Inflammatory macrophage treated with lipopolysaccharide for 1 hour (primary cell): ENCODE measurements around the gene MRPL44.

Experiments
- DNase-seq, 2 donors: peaks; one replicate each; pipeline ENCODE4 v3.0.0-alpha.2; 2020 to 2022

MRPL44 gene

DNA sequence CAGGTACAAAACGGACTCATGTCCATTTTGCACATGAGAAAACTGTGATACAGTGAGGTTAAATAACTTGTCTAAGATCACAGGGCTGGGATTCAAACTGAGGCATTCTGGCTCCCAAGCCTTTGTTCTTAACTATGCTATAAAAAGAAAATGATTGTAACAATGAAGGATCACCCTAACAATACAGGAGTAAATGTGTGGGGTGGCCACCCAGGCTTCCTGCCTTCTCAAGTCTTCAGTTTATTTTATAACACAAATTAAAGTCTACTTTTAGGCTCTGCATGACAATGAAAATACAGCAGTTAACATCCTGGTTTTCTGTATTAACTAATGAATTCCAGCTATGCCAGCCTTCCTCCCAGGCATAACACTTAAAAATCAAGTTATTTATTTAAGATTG is 19.7 kb upstream of the MRPL44 start:
- DNase-seq: no peak

DNA sequence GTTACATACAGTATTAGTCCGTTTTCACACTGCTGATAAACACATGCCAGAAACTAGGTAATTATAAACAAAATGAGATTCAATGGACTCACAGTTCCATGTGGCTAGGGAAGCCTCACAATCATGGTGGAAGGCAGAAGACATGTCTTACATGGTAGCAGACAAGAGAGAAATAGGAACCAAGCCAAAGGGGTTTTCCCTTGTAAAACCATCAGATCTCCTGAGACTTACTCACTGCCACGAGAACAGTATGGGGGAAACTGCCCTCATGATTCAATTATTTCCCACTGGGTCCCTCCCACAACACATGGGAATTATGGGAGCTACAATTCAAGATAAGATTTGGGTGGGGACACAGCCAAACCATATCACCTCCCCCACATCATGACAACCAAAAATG is 17.8 kb upstream of the MRPL44 start:
- DNase-seq: peak; percentile 81 to 92

DNA sequence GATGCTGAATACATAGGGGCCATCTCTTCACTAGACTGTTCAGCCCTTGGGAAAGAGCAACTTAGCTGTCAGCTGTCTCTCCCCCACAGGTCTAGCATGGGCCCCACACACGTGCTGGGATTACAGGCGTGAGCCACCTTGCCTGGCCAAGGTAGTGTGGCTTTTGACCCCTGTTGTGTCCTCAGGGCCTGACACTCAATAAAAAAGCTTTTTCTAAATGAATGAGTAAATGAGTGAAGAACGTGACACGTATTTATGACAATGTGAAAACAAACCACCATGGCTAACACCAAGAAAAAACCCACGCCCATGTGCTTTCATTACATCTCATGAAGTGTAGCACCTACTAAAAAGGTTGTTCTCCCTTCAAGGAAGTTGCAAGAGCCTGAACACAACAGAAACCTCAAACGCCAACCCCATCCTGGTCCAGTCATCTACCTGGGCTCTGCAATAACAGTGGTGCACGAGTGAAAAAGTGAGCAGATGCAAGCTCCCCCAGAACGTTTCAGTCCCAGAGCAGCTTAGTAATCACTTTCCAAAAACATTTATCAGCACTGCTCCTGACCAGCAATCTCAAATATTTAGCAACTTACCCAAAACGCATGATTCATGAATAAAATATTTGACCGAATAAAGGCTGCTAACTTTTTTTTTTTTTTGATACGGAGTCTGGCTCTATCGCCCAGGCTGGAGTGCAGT is 15.5 kb upstream of the MRPL44 start:
- DNase-seq: no peak

DNA sequence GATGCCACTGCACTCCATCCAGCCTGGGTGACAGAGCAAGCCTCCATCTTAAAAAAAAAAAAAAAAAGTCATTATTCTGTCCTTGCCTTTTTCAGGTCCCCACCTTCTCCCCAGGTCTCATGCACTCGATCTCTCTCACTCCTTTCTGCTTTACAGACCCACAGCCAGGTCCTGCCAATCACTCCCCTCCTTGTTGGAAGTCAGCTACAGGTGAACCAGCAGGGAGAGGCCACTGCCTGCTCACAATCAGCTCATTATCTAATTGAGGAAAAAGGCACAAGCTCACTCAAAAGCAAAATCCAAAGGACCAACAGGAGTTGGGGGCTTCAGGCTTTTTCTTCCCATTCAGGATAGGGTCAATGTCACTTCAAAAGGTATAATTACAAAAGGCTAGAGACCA is 14.1 kb upstream of the MRPL44 start:
- DNase-seq: no peak

DNA sequence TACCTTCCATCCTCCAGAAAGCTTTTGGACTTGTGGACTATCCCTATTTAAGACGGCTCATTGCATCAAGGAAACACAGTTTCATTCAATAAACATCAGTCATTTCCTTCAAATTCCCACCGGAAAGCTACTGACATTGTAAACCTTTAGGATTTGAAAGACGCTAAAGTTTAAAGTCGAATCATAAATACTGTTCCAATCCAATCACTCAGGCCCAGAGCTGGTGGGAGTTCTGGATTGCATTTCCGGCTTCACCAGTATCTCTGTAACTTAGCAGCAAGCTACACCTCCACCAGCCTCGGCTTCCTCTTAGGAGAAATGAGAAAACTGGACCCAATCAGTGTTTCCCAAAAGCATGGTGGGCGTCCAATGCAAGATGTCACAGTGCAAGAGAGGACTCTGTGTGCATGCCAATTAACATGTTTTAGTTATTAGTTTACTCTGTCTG is 13.7 kb upstream of the MRPL44 start:
- DNase-seq: peak; percentile 66 to 87

DNA sequence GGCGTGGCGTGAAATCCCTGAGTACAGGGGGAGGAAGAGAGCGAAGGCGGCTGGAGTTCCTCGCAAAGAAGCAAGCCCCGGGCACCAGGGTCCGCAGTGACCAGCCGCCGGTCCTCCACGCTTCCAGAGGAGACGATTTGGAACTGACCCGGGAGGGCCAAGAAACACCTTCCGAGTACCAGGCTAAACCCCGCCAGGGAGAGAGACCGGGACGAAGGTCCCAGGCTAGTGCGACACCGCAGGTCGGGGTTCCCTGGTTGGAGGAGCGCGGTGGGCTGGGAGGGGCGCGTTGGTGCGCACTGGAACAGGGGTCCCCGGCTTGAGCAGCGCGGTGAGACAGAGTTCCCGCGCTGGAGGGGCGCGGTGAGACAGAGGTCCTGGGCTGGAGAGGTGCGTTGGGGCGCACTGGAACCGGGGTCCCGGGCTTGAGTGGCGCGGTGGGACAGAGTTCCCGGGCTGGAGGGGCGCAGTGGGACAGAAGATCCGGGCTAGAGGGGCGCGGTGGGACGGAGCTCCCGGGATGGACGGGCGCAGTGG is 13.0 kb upstream of the MRPL44 start:
- no peak for DNase-seq

DNA sequence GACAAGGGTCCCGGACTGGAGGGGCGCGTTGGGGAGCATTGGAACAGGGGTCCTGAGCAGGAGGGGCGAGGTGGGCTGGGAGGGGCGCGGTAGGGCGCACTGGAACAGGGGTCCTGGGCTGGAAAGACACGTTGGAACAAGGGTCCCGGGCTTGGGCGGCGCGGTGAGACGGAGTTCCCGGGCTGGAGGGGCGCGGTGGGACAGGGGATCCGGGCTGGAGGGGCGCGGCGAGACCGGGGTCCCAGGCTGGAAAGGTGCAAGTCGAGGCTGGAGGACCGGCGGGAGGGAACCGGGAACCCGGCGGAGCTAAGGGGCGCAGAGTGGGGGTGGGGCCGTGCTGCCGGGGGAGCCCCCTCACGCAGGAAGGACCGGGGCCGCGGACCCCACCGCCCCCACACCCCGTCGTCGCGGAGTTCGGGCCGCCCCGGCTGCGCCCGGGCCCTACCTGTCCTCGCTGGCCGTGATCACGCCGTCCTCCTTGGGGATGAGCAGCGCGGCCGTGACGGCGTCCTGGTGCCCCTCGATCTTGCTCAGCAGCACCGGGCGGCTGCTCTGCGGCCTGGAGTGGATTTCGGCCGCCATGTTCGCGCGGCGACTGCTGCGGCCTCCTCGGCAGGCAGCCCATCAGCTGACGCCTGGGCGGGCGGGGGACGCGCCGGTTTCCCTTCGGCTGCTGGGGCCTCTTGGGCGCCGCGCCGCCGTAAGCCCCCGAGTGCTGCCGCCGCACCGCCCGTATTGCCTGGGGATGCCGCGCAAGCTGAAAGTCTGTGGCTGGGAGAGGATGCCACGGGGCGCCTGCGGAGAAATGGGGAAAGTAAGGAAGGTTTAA is 12.3 kb upstream of the MRPL44 start, which contains the start of gene WDFY1:
WDFY1 (minus strand) TSS at position 633 of the 829 bp plus-strand sequence; CDS start at position 582, 51 bp downstream.
- DNase-seq: peak; percentile 87 to 89

DNA sequence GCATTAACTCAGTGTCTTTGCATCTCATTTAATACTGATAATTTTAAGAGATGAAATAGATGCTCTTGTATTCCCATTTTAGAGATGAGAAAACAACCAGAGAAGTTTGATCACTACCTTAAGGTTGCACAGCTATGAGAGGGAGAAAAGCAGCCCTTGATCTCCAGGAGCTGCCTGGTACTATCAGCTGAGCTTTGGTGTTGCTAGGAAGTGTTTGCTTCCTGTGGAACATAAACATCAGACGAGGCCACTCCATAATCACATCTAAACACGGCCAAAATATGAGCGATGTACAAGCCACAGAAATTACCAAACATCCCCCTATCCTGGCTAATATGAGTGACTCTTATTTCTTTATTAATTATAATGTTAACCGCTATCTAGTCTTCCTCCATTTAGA is 11.5 kb upstream of the MRPL44 start:
- DNase-seq: no peak

DNA sequence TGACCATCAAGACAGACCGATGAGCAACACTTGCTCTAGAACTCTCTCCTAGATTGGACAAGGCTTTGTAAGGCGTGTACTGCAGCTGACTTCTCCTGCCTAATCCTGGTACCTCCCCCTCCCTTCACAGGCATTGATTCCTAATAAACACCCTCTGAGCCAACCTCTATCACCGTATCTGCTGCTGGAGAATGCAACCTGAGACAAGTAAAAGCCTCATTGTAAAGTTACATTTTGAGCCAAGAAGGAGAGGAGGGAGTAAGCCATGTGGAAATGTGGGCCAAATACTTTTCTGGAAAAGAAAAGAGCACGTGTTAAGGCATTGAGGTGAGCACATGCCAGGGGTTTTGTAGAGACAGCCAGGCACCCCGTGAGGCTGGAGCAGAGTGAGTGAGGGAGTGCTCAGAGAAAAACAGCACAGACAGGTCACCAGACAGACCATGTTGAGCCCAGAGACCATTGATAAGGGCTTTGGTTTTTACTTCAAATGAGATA is 9.5 kb upstream of the MRPL44 start:
- no peak for DNase-seq

DNA sequence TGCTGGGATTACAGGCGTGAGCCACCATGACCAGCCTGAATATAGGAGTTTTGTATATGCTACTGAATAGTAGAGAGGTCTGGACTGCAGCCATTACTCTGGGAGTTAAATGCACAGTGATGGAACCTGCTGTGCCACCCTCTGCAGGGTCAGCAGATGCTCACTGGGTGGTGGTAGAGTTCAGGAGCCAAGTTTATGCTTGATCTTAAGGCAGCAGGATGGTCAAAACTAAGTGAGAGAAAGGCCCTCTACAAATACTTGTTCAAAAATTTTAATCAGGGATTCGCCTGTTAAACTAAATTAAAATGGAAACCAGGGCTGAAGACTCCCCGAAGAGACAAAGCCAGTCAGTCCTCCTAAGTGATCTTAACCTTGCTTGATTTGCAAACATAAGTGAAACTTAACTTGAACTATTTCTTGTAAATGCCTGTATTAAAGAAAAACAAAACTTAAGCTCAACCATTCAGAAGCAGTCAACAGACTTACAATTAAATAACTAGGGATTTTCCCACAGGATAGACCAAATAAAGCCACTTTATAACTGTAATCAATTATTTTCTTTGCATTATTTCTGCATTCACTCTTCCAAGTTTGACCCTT is 7.9 kb upstream of the MRPL44 start:
- DNase-seq: no peak

DNA sequence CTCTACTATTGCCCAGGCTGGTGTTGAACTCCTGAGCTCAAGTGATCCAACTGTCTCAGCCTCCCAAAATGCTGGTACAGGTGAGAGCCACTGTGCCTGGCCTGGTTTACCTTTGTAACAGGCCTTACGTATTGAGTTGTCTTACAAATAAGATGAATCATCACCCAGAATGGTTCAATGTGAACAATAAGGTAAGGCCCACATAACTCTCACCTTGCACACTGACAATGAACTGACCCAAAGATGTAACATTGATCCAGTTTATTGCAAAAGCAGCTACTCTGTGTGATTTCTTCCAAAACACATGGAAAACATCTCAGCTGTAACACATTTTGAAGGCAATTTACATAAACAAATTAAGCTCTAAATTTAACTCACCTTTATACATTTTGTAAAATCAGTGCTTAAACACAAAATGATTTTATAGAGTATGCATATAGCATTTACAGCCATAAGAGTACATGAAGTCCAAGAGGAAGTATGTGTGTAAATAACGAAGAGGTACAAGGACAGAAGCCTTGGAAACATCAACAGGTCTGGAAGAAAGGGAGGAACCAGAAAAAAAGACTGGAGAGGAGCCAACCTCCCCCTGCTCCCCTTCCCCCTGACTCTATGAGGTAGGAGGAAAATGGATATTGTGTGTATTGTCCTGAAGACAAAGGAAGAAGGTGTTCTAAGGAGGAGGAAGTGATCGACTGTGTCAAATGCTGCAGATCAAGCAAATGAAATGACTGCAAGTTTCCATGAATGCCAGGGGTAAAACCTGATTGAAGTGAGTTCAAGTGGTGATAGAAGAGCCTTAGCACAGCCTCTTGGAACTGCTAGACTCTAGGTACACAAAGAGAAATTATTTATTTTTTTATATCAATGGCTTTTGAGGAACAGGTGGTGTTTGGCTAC is 6.6 kb upstream of the MRPL44 start:
- DNase-seq: no peak

DNA sequence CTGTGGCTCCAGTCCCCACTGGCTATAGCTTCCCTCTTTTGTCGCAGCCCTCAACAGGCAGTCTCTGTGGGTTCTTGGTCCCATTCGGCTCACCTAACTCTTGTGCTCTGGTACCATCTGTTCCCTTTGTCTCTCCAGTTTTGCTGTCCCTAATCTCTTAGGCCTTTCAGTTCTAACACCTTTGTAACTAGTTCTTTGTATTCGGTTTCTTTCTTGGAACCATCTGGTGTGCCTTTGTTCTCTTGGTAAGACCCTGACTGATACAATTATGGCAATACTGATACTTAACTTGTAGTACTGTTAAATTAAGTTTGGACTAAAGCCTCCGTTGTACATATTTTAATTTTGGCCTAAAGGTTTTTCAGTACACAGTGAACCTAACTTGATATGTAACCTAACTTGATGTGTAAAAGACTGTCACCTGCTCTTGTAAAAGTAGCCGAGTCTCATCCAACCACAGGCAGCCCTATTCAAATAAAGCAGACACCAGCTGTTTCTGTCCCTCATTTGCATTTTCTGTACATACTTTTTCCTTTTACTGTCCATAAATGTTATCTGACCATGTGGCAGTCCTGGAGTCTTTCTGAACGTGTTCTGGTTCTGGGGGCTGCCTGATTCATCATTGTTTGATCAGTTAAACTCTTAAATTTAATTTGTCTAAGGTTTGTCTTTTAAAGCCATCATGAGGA is 4.8 kb upstream of the MRPL44 start:
- DNase-seq: no peak

DNA sequence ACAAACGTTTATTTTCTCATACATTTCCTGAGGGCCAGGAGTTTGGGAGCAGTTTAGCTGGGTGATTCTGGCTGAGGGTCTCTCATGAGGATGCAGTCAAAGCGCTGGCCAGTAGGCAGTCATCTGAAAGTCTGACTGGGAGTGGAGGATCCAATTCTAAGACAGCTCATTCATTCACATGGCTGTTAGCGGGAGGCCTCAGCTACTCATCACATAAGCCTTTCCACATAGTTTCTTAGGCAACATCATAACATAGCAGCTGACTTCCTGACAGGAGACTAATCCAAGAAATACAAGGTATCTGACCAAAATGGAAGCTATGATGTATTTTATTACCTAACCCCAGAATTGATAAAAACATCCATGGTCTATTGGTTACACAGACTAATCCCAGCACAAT is 2.9 kb upstream of the MRPL44 start:
- DNase-seq: peak in 1 of 2 donors; percentile 61

DNA sequence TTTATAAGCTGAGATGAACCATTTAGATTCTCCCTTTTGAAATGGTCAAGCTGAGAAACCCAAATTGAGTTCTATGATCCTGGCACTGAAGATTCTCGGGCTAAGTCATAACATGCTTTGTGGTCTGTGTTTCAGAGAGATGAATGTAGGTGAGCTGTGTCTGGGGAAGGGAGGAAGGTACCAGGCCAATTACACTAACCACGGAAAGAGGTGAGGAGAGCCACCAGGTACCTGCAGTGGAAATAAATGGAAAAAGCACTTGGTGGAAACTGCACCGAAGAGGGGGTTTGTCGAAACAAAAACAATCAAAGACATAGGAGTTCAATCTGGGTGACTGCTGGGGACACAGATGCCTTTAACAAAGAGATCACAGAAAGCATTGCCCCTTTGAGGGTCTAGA is 963 bp upstream of the MRPL44 start:
- no peak for DNase-seq

DNA sequence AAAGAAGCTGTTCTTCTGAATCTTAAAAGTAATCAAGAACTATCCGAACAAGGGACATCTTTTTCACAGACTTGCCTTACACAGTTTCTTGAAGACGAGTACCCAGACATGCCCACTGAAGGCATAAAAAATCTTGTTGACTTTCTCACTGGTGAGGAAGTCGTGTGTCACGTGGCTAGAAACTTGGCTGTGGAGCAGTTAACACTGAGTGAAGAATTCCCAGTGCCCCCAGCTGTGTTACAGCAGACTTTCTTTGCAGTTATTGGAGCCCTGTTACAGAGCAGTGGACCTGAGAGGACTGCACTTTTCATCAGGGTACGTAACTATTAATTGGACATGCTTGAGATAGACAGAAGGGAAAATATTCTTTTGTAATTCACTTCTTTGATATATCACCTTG is 2.4 kb downstream of the MRPL44 start:
- DNase-seq: no peak

DNA sequence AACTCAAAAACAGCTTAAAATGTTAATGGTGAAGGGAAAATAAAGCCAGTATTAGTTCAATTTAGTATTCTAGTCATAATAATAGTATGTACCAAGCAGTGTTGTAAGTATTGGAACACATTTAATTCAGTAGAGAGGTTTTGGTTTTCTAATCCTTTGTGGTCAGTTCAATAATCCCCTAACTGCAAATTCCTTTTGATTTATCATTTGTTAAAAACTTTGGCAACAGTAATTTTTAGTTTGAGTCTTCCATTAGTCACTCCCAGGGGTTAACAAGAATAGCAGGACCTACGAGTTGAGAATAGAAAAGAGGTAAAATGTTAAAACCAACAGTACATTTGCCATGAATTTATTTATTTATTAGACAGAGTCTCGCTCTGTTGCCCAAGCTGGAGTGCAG is 10.7 kb downstream of the MRPL44 start:
- no peak for DNase-seq

DNA sequence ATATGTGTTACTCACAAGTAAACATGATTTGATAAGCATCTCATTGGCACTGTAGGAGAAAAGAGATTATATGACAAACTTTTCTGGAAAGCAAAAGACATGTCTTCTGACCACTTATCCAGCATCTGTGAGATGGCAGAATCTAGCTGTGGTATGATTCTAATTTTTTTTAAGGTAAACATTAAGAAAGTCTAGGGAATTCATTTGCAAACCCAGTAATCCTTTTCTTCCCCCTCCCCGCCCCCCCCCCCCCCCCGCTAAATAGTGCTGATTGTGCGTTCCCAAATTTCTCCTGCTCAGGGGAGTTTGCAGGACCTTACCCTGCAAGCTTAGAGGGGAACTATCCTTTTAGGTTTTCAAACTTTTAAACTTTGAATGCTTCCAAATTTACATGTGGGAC is 12.1 kb downstream of the MRPL44 start:
- DNase-seq: no peak

DNA sequence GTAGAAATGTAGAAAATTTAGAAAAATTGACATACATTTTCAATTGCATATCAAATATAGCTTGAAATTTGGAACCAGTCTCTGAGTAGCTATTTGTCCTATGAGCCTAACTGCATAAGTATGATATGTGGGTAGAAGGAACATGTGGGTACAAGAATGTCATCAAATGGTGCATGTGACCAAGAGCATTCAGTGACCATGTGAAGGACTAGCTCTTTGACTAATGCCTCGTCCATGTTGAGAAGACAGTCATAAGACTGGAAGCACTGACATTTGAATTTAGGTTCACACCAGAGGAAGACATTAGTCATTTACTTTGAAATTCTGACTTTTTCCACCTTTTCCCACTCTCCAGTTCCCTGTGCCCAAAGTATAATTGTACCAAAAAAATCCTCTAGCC is 12.6 kb downstream of the MRPL44 start:
- peak; percentile 60 to 91 for DNase-seq

DNA sequence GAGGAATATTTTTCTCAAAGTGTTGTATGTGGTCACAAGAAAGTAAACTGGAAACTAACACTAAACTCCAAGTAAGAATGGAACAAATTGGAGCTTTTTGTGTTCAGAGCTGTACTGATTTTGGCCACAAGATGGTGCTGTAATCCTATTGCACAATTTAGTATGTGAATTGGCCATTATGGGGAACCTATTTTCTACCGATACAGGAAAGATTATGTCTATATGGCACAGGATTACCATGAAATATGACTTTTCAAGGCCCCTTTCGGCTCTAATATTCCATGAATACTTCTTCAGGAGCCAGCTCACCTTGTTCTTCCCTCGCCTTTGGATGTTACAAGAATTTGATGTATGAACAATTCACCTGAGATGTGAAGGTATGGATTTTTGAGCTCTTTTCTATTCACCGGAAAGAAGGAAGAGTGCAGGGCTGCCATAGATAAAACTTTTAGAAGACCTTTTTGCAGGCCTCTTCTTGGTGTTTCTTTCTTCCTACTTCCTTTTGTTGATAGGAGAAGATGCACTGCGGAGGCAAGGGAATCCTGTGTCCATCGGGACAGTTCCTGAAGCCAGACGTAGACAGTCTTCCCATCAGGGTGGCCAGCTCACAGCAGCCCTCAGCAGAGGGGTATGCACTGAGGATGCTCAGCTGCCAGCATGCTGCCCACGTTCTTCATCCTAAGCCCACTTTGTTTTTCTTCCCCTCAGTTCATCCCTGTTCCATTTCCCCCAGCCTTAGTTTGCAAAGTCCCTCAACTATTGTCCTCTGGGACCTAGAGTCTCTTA is 13.3 kb downstream of the MRPL44 start:
- DNase-seq: peak; percentile 50 to 95

DNA sequence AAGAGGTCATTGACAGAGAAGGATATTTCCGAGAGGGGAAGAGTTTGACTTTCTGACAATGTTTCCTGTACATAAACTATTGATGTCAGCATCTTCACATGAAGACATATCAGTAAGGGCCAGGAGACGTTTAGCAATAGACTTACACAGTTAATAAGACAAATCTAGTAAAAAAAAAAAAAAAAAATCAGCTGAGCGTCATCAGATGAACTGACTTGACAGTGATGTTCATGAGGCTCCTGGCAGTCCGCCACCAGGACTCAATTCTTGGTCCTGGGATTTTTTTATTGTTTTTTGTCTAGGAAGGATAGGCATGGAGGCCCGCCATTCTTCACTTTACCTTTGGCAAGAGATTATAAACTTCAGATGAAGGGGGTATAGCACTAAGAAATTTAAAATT is 14.5 kb downstream of the MRPL44 start:
- no peak for DNase-seq

DNA sequence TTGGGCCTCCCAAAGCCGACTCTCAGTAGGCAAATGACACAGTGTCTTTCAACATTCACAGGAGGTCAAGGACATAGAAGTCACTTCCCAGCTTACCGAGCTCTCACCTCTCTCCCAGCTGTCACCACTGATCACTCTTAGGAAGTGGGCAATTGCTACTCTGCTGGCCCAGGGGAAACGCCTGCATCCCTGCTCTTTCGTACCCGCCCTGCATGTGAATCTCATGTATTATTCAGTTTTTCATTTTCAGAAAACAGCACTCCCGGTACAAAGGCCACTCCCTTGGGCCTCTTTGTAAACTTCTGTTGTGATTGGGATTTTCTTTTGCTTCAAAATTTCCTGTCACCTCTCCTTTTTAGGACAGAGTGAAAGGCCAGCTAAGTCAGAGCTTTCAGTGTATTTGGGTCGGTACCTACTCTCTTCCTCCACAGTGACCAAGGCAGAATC is 15.4 kb downstream of the MRPL44 start:
- no peak for DNase-seq
